Tibial artery (tissue), 4 donors: ENCODE results near the gene ADARB1.

ENCODE experiments used
- DNase-seq, 2 donors: peaks; one replicate each; pipeline ENCODE4 v3.0.0-alpha.2; 2019
- H3K27ac ChIP-seq, 2 donors: fragments of 200-600 bp; sonication (generic) in 1 of 2; 1 replicate in 1 of 2; 2 replicates in 1 of 2; pipeline ENCODE4 v1.5.1; 2018 to 2019; ENCODE audit warnings: mild to moderate bottlenecking in 1 of 2
- H3K27me3 ChIP-seq, 2 donors: fragments of 200-600 bp; sonication (generic) in 1 of 2; one replicate each; pipeline versions ENCODE4 v1.5.1 to v1.6.0; 2016 to 2019
- H3K36me3 ChIP-seq, 3 donors: fragments of 200-600 bp; sonication (generic) in 2 of 3; one replicate each; pipeline ENCODE4 v1.5.1; 2016 to 2019; ENCODE audit warnings: mild to moderate bottlenecking in 2 of 3
- H3K4me1 ChIP-seq, 4 donors: fragments of 200-600 bp; sonication (generic) in 2 of 4; 1 replicate in 3 of 4; 2 replicates in 1 of 4; pipeline ENCODE4 v1.5.1; 2016 to 2019
- H3K4me3 ChIP-seq, 2 donors: fragments of 200-600 bp; sonication (generic) in 1 of 2; 1 replicate in 1 of 2; 2 replicates in 1 of 2; pipeline ENCODE4 v1.5.1; 2018 to 2019; ENCODE audit warnings: mild to moderate bottlenecking in 2 of 2
- H3K9me3 ChIP-seq, 3 donors: fragments of 200-600 bp; sonication (generic) in 1 of 3; one replicate each; pipeline ENCODE4 v1.5.1; 2016 to 2019
- intact Hi-C: fragments of 100-400 bp; cut with DNase I; formaldehyde crosslinking; loops from one replicate; pipeline ENCODE4 v1.15.0; 2023; ENCODE audit warnings: low total_unique reads
- TF ChIP-seq, protein P1 (sequence below), 2 experiments: fragments of 200-600 bp in 1 of 2; fragments of 450-650 bp in 1 of 2; IDR thresholded peaks; one replicate each; pipeline ENCODE4 v1.5.1; 2017 to 2019; ENCODE audit warnings: antibody characterized with exemption in 2 of 2, mild to moderate bottlenecking in 1 of 2, moderate library complexity in 1 of 2

ADARB1 gene

DNA sequence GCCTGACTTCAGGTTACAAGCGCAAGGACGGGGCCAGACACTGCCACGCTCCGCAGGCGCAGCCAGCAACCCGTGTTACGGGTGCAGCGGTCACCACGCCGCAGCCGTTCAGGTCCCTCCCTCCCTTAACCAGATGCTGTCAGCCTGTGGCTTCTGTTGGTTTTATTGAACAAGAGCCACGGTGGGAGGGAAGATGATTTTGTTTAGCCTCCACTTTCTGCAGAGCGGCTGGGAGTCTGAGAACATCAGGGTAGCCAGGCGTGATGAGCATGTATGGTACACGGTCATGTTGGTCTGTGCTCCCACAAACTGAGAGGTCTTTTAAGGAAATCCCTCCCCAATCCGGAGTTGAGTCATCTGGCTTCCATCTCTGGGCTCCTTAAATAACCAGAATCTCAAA is 18.5 kb upstream of the ADARB1 start:
- H3K27ac ChIP-seq, result peak overlapping the region; percentile 92 to 98
- peak overlapping the region in 1 of 2 donors; percentile 14 for H3K4me3 ChIP-seq
- H3K9me3 ChIP-seq, result no peaks in the 10 kb centered on the region
- TF ChIP-seq, protein P1, sequence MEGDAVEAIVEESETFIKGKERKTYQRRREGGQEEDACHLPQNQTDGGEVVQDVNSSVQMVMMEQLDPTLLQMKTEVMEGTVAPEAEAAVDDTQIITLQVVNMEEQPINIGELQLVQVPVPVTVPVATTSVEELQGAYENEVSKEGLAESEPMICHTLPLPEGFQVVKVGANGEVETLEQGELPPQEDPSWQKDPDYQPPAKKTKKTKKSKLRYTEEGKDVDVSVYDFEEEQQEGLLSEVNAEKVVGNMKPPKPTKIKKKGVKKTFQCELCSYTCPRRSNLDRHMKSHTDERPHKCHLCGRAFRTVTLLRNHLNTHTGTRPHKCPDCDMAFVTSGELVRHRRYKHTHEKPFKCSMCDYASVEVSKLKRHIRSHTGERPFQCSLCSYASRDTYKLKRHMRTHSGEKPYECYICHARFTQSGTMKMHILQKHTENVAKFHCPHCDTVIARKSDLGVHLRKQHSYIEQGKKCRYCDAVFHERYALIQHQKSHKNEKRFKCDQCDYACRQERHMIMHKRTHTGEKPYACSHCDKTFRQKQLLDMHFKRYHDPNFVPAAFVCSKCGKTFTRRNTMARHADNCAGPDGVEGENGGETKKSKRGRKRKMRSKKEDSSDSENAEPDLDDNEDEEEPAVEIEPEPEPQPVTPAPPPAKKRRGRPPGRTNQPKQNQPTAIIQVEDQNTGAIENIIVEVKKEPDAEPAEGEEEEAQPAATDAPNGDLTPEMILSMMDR (IDR thresholded peaks at IDR 0.05), result no peak
- H3K27me3 ChIP-seq, result no peaks in the 10 kb centered on the region
- intact Hi-C loops, result no loop called here
- H3K4me1 ChIP-seq, result peaks cover 5 to 74% (median 41%) of the 10 kb centered on the region in 4 donors
- H3K36me3 ChIP-seq, result no peaks in the 10 kb centered on the region
- DNase-seq, result peak in 1 of 2 donors; percentile 78

DNA sequence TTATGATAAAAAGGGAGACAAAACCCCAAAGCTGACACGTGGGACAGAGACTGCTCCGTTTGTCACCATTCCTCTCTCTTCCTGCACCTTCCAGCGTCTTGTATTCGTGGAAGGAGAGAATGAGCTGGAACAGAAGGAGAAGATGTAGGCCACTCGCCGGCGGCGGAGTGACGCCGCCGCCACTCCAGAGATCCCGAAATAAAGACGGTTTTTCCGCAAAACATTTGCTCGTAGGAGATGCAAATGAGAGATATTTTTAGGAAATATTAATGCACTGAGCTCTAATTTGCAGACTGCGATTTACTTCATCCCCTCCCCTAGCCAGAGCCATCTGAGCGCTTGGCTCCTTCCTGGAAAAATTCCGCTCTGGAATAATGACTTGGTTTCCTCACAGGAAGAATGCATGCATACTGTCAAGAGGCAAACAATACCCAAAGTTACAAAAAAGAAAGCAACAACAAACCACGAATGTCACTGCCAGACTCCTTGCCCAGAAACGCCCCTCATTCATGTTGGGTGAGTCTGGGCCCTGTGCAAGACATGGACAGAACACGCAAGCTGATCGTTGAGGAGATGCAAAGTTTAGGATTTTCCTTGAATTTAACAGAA is 18.0 kb upstream of the ADARB1 start:
- DNase-seq, result peak in 1 of 2 donors; percentile 37
- intact Hi-C loops, result no loop called here
- H3K27me3 ChIP-seq, result no peaks in the 10 kb centered on the region
- H3K27ac ChIP-seq, result peak overlapping the region; percentile 92 to 98
- H3K4me3 ChIP-seq, result peak overlapping the region in 1 of 2 donors; percentile 14
- H3K9me3 ChIP-seq, result no peaks in the 10 kb centered on the region
- H3K4me1 ChIP-seq, result peaks cover 2 to 73% (median 35%) of the 10 kb centered on the region in 4 donors
- TF ChIP-seq, protein P1 (IDR thresholded peaks at IDR 0.05), result no peak
- H3K36me3 ChIP-seq, result no peaks in the 10 kb centered on the region

DNA sequence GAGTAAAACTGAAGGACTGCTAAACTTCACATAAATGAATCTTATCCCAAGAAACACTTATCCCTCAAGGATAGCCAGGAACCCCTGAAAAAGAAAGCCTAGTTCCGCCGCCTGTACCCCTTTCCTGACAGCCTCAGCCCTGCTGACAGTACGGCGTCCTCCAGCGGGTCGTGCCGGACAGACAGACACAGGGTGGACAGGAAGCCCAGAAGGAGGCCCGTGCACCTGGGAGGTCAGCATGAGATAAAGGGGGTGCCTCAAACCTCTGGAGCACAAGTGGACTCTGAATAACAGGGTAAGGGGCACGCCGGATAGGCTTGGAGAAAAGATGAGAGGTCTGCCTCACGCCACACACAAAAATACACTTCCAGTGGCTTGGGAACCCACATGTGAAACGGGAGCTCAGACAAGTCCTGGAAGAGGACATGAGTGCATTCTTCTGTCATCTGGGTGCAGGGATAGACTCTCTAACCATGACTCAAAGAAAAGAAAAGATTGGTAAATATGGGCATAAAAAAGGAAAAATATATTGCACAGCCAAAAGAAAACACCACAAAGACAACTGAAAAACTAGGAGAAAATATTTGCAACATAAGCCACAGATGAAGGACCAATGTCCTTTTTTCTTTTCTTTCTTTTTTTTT is 17.3 kb upstream of the ADARB1 start:
- H3K27ac ChIP-seq, result peak overlapping the region; percentile 92 to 98
- H3K4me3 ChIP-seq, result no peak overlapping the region
- H3K9me3 ChIP-seq, result no peaks in the 10 kb centered on the region
- H3K36me3 ChIP-seq, result no peaks in the 10 kb centered on the region
- peaks cover 0 to 67% (median 29%) of the 10 kb centered on the region in 4 donors for H3K4me1 ChIP-seq
- intact Hi-C loops, result no loop called here
- no peaks in the 10 kb centered on the region for H3K27me3 ChIP-seq
- DNase-seq, result peak in 1 of 2 donors; percentile 49
- TF ChIP-seq, protein P1 (IDR thresholded peaks at IDR 0.05), result no peak

- Histone ChIP-seq H3K36me3 (no peaks in the 10 kb centered on the region), H3K27ac (no peak overlapping the region), H3K27me3 (no peaks in the 10 kb centered on the region), H3K4me3 (no peak overlapping the region), H3K9me3 (no peaks in the 10 kb centered on the region), H3K4me1 (peaks cover 0 to 58% (median 20%) of the 10 kb centered on the region in 4 donors)
- DNase-seq, result peak in 1 of 2 donors; percentile 59
- TF ChIP-seq, protein P1 (IDR thresholded peaks at IDR 0.05), result no peak
- intact Hi-C loops, result no loop called here
These were observed 16.5 kb upstream of the ADARB1 start for GRCh38 chr21:45057886-45058285.

DNA sequence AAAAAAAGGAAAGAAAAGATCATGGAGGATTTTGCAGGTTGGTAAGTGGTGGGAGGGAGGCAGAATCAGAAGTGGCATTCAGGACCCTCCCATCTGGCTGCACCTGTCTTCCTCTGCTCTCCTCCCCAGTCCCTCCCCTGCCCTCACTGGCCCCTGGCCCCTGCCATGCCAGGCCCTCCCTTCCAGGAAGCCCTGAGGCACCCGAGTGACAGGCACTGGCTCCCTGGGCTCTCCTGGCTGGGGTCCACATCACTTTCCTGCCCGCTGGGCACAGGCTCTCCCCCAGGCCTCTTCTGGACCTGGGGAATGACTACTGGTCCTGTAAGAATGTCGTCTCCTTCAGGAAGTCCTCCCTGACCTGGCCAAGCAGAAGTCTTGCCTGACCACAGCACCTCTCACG is 15.3 kb upstream of the ADARB1 start:
- Histone ChIP-seq H3K36me3 (no peaks in the 10 kb centered on the region), H3K4me1 (peaks cover 0 to 53% (median 16%) of the 10 kb centered on the region in 4 donors), H3K27me3 (no peaks in the 10 kb centered on the region), H3K4me3 (no peak overlapping the region), H3K9me3 (no peaks in the 10 kb centered on the region), H3K27ac (no peak overlapping the region)
- peak in 1 of 2 donors; percentile 57 for DNase-seq
- intact Hi-C loops, result no loop called here
- TF ChIP-seq, protein P1 (IDR thresholded peaks at IDR 0.05), result no peak
